Calu3 (cell line): ENCODE data around the gene SPTBN1. TPM values are rescaled to one million over a fixed set of nuclear protein-coding genes. Genes with fewer than 3 reads are reported as not detected.
A peak's percentile ranks its signal among the peaks of the same experiment; 100 is the strongest.

ENCODE experiments used
- BruUV-seq: library from RNA; stranded (reverse); fragments of 400-500 nt; replicated peaks from 2 replicates; lab custom pipeline; 2021; lab: Mats Ljungman, UMichigan
- CTCF ChIA-PET: fragments of 300-600 bp; sonication (Branson Sonifier 250); formaldehyde crosslinking; loops from one replicate; lab custom pipeline; 2022; ENCODE audit warnings: antibody characterized with exemption; lab: Charles Lee
- DNase-seq: peaks from one replicate; pipeline ENCODE4 v3.0.0; 2022
- H3K27ac Mint-ChIP-seq: one replicate; pipeline ENCODE4 v1.8.0; 2022; ENCODE audit warnings: mixed read lengths; ENCODE audit not compliant: unreplicated experiment
- H3K27me3 Mint-ChIP-seq: one replicate; pipeline ENCODE4 v1.8.0; 2022; ENCODE audit warnings: mixed read lengths; ENCODE audit not compliant: unreplicated experiment
- H3K36me3 Mint-ChIP-seq: one replicate; pipeline ENCODE4 v1.8.0; 2022; ENCODE audit warnings: mild to moderate bottlenecking, moderate library complexity, mixed read lengths; ENCODE audit not compliant: insufficient read depth, unreplicated experiment
- H3K4me1 Mint-ChIP-seq: one replicate; pipeline ENCODE4 v1.8.0; 2022; ENCODE audit warnings: mild to moderate bottlenecking, low read depth, mixed read lengths; ENCODE audit not compliant: unreplicated experiment
- H3K4me3 Mint-ChIP-seq: one replicate; pipeline ENCODE4 v1.8.0; 2022; ENCODE audit warnings: mild to moderate bottlenecking, low read depth, moderate library complexity, mixed read lengths; ENCODE audit not compliant: unreplicated experiment
- H3K9me3 Mint-ChIP-seq: one replicate; pipeline ENCODE4 v1.8.0; 2022; ENCODE audit warnings: low read depth, mixed read lengths; ENCODE audit not compliant: unreplicated experiment
- intact Hi-C: fragments of 100-400 bp; cut with micrococcal nuclease; formaldehyde crosslinking; loops from one replicate; pipeline ENCODE4 v1.10.0; 2022; ENCODE audit not compliant: unreplicated experiment
- total RNA-seq: library from RNA; stranded (reverse); gene quantifications from 2 replicates; pipeline ENCODE4 v1.2.3, GENCODE V29; 2022
- TF ChIP-seq, protein P1 (sequence below): fragments of 200-600 bp; IDR thresholded peaks from one replicate; pipeline ENCODE4 v1.8.0; 2022; ENCODE audit warnings: antibody characterized with exemption; ENCODE audit not compliant: unreplicated experiment

SPTBN1 gene
- total RNA-seq, 1 experiment from 2014 or later, result 611 TPM

DNA sequence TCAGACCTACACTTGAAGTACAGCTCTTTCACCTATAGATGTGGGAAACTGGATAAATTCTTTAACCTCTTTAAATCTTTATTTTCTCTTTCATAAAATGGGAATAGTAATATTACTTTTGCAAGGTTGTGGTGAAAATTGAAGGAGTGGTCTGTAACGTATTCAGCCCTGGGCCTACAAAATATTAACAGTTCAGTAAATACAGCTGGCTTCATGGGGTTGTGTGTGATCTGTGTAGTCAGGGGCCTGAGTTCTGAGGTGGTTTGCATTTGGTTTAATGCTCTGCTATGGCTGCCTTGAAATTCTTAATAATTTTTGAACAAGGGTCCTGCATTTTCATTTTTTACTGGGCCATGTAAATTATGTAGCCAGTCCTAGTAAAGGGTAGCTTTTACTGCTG, 250.5 kb downstream of the SPTBN1 start:
- no TSS peak for BruUV-seq

DNA sequence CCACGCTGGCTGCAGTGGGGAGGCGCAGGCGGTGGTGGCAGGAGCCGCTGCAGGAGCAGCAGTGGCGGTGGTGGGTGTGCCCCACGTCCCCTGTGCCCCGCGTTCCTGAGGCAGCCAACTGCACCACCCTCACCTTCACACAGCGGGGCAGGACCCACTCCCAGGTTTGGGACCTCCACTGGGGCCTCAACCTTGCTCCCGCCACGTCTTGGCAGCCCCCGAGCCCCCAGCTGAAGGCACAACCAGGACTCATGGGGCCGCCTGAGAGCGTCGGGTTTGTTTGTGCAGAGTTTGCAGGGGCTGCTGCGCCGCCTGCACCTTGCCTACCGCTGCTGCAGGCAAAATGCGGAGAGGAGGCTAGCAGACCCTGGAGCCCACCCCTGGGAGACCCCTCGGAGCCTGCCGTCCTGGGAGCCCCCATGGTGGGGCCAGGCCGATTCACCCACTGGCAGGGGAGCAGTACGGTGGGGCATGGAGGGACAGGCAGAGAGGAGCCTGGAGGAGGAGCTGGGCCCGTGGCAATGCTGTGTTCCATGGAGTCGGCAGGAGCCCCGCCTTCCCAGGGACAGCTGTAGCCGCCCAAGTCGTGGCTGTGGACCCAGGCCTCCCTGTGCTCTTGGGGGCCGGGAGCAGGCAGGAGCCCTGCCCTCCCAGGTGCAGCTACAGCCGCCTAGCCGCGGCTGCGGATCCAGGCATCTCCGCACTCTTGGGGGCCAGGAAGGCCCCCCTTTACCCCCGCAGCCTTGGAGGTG, 252.6 kb downstream of the SPTBN1 start:
- no TSS peak for BruUV-seq
- TF ChIP-seq, protein P1, sequence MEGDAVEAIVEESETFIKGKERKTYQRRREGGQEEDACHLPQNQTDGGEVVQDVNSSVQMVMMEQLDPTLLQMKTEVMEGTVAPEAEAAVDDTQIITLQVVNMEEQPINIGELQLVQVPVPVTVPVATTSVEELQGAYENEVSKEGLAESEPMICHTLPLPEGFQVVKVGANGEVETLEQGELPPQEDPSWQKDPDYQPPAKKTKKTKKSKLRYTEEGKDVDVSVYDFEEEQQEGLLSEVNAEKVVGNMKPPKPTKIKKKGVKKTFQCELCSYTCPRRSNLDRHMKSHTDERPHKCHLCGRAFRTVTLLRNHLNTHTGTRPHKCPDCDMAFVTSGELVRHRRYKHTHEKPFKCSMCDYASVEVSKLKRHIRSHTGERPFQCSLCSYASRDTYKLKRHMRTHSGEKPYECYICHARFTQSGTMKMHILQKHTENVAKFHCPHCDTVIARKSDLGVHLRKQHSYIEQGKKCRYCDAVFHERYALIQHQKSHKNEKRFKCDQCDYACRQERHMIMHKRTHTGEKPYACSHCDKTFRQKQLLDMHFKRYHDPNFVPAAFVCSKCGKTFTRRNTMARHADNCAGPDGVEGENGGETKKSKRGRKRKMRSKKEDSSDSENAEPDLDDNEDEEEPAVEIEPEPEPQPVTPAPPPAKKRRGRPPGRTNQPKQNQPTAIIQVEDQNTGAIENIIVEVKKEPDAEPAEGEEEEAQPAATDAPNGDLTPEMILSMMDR, result no peak
- Mint-ChIP-seq H3K4me1 (no peaks in the 10 kb centered on the region), H3K4me3 (peak overlapping the region; percentile 80), H3K27ac (no peak overlapping the region), H3K9me3 (no peaks in the 10 kb centered on the region), H3K27me3 (peaks cover 12% of the 10 kb centered on the region), H3K36me3 (peaks cover 14% of the 10 kb centered on the region)
- DNase-seq, result peak; percentile 54
- CTCF ChIA-PET, result interaction anchor here (0.9 to 1.8 kb wide), 5 partner anchors 17 to 502 kb away, joined by 3 to 7 read pairs (median 4); no protein-coding TSS in a partner anchor
- intact Hi-C loops, result no loop called here

More for the DNA sequence above, 250.5 kb downstream of the SPTBN1 start:
- TF ChIP-seq, protein P1, result no peak
- Mint-ChIP-seq H3K27ac (no peak overlapping the region), H3K27me3 (peaks cover 12% of the 10 kb centered on the region), H3K4me1 (no peaks in the 10 kb centered on the region), H3K36me3 (peaks cover 14% of the 10 kb centered on the region), H3K9me3 (no peaks in the 10 kb centered on the region), H3K4me3 (no peak overlapping the region)
- intact Hi-C loops, result no loop called here
- no peak for DNase-seq
- CTCF ChIA-PET, result no interaction called here

DNA sequence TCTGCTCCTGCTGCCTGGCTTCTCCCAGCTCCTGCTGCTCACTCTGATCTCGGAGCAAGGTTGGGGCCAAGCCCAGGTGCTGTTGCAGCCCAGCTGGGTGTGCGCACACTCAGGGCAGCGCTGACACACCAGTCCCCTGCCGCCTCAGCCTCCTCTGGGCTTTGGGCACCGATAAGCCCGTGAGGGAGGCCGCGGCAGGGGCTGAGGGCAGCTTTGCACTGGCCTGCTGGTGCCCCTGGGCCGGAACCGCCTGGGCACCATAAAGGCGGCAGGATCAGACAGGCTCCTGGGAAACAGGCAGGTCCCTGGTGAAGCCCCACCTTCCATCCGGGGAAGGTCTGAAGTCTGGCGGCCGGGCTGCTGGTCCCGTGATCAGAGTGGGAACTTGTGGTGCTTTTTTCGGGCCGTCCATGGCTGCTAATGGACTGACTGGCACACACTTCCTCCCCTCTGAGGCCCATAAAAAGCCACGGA, 253.2 kb downstream of the SPTBN1 start:
- Mint-ChIP-seq H3K4me3 (peak overlapping the region; percentile 80), H3K4me1 (no peaks in the 10 kb centered on the region), H3K27me3 (peaks cover 12% of the 10 kb centered on the region), H3K36me3 (peaks cover 14% of the 10 kb centered on the region), H3K9me3 (no peaks in the 10 kb centered on the region), H3K27ac (no peak overlapping the region)
- intact Hi-C loops, result no loop called here
- TF ChIP-seq, protein P1, result no peak
- CTCF ChIA-PET, result interaction anchor here (0.9 to 1.8 kb wide), 4 partner anchors 18 to 503 kb away, joined by 3 to 7 read pairs (median 4); no protein-coding TSS in a partner anchor
- no peak for DNase-seq
- BruUV-seq, result no TSS peak

DNA sequence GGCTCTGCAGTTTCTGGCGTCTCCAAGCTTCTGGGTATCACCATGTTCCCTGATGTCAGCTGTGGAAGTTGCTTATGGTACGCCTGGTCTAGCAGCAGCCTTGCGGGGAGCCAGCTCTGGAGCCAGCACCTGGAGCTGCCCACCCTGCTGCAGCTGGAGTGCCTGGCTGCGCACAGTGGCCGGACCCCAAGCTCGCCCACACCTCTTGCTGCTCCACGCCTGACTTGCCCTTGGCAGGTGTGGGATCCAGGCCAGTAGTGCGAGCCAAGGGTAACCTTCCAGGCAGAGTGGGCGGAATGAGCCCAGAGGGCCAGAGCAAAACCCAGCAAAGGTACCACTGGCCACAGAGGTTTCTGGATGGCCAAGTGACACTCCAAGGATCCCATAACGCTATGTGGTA, 254.1 kb downstream of the SPTBN1 start:
- no peak for DNase-seq
- TF ChIP-seq, protein P1, result no peak
- CTCF ChIA-PET, result interaction anchor here (1.7 to 1.8 kb wide), 2 partner anchors 18 to 128 kb away, joined by 4 to 7 read pairs; no protein-coding TSS in a partner anchor
- no peak overlapping the region for H3K4me3 Mint-ChIP-seq
- no peak overlapping the region for H3K27ac Mint-ChIP-seq
- H3K36me3 Mint-ChIP-seq, result peaks cover 14% of the 10 kb centered on the region
- no TSS peak for BruUV-seq
- intact Hi-C loops, result no loop called here
- no peaks in the 10 kb centered on the region for H3K4me1 Mint-ChIP-seq
- H3K27me3 Mint-ChIP-seq, result peaks cover 12% of the 10 kb centered on the region
- no peaks in the 10 kb centered on the region for H3K9me3 Mint-ChIP-seq
